ENCODE results near the gene CACNA1H.
"Not testable (repeated sequence)": the region's sequence is repeated elsewhere in the genome, so short reads cannot be mapped to it uniquely, and the experiment has no call there.

Gene CACNA1H

DNA sequence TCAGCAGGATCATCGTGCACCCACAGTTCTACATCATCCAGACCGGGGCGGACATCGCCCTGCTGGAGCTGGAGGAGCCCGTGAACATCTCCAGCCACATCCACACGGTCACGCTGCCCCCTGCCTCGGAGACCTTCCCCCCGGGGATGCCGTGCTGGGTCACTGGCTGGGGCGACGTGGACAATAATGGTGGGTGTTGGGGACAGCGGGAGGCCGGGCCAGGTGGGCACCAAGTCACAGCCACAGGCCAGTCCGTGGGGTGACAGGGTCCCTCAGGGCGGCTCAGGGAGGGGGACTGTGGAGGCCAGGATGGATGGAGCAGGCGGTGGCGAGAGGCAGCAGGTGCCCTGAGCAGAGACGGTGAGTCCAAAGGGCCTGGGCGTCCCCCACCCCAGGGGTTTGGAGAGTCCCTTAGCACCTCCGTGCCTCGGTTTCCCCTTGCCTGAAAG is 104.0 kb downstream of the CACNA1H start:
- no peak for DNase-seq

DNA sequence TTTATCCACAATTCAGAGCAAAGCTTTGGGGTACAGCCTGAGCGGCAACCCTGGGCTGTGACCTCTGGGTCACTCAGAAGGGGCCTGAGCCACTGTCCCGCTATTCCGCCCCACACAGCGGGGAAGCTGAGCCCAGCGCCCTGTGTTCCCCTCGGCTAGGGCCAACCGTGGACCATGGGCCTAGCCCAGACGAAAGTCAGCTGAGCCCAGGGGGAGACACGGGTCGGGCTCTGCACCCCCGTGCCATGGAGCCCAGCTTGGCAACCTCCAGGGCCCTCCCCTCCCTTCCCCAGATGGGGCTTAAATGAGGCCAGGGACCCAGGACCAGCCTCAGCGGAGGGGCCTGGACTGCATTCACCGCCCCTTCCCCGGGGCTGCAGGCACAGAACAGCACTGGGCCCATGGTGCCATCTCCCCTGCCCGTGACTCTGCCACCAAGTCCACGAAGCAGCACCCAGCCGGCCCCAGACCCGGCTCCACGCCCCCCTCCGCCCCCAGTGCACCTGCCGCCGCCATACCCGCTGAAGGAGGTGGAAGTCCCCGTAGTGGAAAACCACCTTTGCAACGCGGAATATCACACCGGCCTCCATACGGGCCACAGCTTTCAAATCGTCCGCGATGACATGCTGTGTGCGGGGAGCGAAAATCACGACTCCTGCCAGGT is 104.8 kb downstream of the CACNA1H start:
- no peak for DNase-seq

DNA sequence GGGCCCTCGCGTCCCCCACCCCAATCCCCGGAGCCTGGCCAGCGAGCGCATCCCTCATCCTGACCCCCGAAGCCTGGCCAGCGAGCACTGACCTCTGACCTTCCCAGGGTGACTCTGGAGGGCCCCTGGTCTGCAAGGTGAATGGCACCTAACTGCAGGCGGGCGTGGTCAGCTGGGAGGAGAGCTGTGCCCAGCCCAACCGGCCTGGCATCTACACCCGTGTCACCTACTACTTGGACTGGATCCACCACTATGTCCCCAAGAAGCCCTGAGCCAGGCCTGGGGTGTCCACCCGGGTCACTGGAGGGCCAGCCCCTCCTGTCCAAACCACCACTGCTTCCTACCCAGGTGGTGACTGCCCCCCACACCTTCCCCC is 105.3 kb downstream of the CACNA1H start:
- DNase-seq, result no peak

DNA sequence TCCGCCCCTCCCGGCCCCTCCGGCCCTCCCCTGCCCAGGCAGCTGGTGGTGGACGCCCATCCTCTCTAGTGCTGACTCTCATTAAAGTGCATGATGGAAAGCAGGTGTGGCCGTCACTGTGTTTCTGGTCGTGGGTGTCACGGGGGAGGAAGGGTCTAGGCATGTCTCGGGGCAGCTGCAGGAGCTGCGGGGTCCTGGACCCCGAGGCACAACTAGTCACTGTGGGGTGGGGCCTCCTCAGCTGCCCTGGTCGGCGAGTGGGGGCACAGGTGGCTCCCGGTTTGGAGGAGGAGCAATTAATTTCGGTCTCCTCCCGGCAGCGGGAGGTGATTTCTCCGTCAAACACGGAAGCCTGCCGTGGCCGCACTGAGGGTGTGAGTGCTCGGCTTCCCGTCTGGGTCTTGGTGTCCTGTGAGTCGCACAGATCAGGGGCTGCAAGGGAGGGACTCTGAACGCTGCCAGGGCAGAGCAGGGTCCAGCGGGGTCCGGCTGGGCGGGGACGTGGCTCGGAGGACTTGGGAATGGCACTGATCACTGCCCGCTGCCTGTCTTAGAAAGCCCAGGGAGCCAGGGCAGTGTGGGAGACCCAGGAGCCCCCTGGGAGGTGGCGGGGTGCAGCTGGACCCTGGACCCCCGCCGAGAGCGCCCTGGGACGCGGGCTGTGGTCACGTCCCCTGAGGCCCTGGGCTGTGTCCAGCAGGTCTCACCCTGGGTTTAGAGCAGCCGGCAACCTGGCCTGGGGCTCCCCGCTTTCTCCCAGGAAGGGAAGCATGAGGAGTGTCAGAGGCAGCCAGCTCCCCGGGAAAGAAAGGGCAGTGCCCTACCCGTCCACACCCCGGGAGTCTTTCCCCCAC is 106.2 kb downstream of the CACNA1H start:
- no peak for DNase-seq

DNA sequence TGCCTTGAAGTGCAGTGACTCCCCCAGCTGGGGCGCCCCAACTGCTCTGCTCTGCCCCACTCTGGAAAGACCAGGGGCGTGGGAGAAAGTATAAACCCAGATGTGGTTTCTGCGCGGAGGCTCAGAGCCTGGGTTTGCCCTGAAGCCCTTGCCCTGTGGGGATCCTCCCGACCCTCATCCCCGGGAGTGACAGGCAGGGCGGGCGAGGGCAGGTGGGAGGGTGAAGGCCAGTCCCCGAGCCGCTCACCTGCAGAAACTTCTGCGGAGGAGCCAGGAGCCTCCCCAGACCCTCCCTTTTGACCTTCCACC is 106.8 kb downstream of the CACNA1H start:
- DNase-seq, result no peak

DNA sequence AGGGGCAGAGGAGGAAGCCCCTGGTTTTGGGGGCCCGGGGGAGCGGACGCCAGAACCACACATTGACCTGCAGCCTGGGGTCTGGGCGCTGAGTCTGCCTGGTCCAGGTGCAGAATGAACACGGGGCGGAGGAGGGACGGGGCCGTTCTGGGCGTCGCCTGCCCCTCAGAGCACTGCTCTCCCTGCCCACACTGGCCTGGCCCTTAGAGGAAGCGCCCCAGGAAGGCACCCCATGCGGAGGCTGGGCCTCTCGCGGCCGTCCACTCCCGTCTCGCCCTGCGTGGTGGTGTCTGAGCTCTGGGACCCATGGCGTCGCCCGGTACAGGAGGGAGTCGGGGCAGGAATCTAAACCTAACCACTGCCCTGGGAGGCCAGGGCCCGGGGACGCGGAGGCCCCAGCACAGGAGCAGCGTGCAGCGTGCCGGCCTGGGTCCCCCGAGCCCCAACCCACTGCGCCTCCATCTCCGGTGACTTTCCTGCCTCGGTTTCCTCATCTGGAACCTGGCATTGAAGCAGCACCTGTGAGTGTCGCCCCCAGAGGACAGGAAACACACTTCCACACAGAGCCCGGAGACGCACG is 107.3 kb downstream of the CACNA1H start:
- no peak for DNase-seq

DNA sequence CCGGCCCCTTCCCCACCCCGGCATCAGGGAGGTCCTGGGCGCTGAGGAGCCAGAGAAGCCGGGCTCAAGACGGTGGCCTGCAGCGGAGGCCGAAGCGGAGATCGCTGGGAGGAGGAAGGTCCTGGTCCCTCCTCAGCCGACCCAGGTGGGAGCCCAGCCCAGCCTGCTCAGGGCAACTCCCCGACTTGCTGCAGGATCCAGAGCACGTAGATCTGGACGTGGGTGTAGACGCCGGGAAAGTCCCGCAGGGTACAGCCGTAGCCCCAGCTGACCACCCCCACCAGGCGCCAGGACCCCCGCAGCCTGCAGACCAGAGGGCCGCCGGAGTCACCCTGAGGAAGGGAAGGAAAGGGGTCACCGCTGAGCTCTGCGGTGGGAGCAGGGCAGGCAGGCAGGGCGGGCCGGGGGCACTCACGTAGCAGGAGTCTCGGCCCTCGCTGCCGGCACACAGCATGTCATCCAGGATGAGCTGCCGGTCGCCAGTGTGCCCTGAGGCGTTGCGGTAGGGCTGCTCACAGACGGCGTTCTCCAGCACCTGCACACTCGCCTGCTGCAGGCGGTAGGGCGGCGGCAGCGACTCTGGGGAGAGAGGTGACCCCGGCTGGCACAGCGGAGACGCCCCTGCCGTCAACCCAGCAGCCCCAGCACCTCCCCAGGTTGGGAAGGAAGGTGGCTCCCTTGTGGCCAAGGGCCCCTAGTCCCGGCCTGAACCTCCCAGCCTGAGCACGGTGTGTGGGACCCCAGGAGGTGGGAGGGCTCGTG is 108.4 kb downstream of the CACNA1H start:
- DNase-seq, result no peak

DNA sequence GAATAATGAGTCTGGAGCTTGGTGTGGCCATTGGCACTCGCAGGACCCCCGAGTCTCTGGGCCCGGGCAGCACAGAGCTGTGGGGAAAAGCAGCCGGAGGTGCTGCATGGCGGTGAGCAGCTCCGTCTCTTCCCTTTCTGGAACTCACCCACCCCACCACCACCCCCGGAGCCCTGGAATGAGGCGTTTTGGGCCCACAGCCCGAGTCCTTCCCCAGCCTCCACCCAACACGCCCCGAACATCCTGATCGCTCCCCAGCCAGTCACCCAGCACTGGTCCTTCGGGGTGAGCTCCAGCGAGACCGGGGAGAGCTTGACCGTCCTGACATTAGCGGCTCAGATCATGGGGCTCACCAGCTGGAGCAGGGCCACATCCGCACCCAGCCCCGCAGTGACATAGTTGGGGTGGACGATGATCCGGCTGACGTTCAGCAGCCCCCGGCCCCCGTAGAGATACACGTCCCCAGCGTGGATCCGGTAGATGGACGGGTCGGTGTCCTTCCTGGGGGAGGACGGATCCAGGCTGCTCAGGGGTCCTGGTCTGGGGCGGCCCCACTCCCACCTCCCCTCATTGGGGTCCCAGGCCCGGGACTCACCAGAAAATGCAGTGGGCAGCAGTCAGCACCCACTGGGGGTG is 109.4 kb downstream of the CACNA1H start:
- no peak for DNase-seq

DNA sequence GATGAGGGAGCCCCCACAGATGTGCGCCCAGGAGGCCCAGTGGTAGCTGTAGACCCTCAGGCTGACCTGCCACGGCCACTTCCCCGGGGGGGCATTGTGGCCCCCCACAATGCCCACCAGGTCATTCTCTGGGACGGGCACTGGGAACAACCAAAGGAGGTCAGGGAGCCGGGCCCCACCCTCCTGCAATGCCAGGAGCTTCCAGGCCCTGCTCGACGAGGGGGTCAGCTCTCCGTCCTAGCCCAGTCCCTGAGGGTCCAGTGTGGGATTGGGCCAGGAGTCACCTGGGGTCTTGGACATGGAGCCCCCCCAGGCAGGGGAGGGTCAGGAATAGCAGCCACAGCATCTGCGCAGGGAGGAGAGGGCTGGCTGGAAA is 109.9 kb downstream of the CACNA1H start:
- DNase-seq, result no peak

DNA sequence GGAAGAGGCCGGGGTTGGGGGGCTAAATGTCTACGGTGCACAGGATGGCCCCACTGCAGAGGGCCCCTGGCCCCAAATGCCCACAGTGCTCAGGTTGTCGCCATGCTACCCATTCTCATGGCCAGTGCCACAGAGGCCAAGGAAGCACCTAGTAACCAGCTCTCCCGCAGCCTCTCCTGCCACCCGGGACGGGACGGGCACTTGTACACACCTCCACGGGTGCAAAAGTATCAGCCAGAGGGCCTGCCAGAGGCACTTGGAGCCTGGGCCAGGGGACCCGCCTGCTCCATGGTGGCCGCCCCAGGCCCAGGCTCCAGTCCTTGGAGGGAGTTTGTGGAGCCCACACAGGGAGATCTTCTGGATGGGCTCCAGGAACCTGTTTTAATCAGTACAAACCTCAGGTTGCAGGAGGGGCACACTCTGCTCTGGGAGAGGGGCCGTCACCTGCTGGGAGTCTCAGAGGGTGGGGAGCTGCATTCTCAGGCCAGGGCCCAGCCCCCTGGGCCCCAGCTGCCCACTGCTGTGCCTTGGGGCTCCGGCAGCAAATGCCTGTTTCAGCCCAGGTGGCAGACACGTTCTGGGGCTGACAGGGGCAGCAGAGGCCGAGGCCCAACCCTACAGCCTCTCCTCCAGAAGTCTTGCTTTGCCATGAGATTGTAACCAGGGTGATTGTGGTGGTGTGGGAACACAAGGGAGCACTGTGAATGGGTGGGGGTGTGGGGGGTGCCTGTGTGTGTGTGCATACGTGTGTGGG is 110.9 kb downstream of the CACNA1H start:
- no peak for DNase-seq

DNA sequence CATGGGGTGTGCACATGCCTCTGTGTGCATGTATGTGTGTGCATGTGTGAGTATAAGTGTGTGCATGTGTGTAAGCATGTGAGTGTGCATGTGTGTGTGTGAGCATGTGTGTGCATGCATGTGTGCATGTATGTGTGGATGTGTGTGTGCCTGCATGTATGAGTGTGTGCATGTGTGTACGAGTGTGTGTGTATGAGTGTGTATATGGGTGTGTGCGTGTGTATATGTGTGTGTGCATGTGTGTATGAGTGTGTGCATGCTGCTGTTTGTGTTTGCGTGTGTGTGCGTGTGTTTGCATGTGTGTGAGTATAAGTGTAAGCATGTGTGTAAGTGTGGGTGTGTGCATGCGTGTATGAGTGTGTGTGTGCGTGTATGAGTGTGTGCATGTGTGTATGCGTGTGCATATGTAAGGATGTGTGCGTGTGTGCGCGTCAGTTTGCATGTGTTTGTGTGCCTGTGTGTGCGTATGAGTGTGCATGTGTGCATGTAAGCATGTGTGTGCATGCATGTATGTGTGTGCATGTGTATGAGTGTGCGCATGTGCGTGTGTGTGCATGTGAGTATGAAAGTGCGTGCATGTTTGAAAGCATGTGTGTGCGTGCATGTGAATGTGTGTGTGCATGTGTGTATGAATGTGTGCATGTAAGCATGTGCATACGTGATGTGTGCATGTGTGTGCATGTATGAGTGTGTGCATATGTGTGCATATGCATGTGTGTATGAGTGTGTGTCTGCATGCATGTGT is 111.6 kb downstream of the CACNA1H start:
- no peak for DNase-seq

DNA sequence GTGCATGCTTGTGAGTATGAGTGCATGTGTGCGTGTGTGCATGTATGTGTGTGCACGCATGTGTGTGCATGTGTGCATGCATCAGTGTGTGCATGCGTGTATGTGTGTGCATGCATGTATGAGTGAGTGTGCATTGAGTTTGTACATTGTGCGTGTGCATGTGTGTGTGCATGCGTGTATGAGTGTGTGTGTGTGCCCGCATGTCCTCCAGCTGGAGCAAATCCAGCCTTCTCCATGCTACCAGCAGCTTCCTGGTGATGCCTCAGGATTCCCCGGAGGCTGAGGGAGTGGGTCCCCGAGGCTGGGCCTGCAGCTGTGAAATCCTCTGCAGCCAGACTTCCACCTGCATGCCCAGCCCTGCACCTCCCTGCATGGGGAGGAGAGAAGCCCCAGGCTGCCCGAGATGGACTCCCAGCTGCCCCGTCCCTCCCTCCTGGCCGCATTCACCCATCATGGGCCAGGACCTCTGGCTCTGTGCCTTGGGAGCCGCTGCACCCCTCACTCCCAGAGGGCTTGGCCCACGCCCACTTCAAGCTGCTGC is 112.3 kb downstream of the CACNA1H start:
- DNase-seq, result no peak

DNA sequence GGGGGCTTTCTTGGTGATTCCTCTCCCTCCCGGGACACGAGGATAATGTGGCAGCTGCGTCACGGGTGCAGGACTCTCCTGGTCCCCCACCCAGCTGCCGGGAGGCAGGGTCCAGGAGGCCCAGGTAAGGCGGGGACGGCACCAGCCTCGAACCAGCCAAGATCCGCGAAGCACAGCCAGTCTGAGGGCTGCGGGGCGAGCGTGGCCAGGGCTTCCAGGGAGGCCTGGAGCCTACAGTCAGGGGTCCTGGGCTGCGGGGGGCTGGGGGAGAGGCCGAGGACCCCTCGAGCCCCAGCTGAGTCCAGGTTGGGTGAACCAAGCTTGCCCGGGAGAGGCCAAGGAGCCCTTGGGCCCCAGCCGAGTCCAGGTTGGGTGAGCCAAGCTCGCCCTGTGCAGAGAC is 112.9 kb downstream of the CACNA1H start:
- DNase-seq, result no peak

DNA sequence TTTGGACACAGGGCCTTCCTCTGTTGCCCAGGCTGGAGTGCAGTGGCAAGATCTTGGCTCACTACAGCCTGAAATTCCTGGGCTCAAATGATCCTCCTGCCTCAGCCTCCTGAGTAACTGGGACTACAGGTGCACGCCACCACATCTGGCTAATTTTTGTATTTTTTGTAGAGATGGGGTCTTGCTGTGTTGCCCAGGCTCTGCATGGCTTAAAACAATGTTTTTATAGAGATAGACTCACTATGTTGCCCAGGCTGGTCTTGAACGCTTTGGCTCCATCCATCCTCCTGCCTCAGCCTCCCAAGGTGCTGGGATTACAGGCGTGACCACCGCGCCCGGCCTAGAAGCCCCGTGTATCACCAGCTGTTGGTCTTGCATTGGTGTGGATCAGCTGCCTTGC is 116.5 kb downstream of the CACNA1H start:
- not testable (repeated sequence) for DNase-seq

DNA sequence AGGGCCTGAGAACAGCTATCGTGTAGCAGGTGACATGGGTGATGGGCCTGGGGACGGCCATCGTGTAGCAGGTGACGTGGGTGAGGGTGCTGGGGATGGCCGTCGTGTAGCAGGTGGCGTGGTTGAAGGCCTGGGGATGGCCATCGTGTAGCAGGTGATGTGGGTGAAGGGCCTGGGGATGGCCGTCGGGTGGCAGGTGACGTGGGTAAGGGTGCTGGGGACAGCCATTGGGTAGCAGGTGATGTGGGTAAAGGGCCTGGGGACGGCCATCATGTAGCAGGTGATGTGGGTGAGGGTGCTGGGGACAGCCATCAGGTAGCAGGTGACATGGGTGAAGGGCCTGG is 118.4 kb downstream of the CACNA1H start:
- DNase-seq, result no peak
